Chondrocyte (in vitro differentiated cells): Measurements from ENCODE around the gene ASTN2. TPM values are rescaled to one million over a fixed set of nuclear protein-coding genes. Genes with fewer than 3 reads are reported as not detected.

ENCODE experiments used
- DNase-seq: peaks from one replicate; pipeline ENCODE4 v3.0.0; 2021; ENCODE audit warnings: mixed read lengths, low spot score
- H3K27ac Mint-ChIP-seq: one replicate; pipeline ENCODE4 v1.8.0; 2021; ENCODE audit warnings: mild to moderate bottlenecking, moderate library complexity, mixed read lengths; ENCODE audit not compliant: unreplicated experiment
- H3K27me3 Mint-ChIP-seq: 2 replicates; pipeline ENCODE4 v1.8.0; 2021; ENCODE audit warnings: low read depth, mixed read lengths
- H3K36me3 Mint-ChIP-seq: 2 replicates; pipeline ENCODE4 v1.8.0; 2021; ENCODE audit warnings: low read depth, mixed read lengths
- H3K4me1 Mint-ChIP-seq: 2 replicates; pipeline ENCODE4 v1.8.0; 2021; ENCODE audit warnings: low read depth, mild to moderate bottlenecking, mixed read lengths
- H3K4me3 Mint-ChIP-seq: one replicate; pipeline ENCODE4 v1.8.0; 2021; ENCODE audit warnings: mild to moderate bottlenecking, moderate library complexity, mixed read lengths; ENCODE audit not compliant: unreplicated experiment
- H3K9me3 Mint-ChIP-seq: 2 replicates; pipeline ENCODE4 v1.8.0; 2021; ENCODE audit warnings: low read depth, mixed read lengths
- CTCF ChIP-seq: fragments of 200-600 bp; sonication (generic); IDR thresholded peaks from 2 replicates; pipeline ENCODE4 v1.5.0; 2021; ENCODE audit warnings: antibody characterized with exemption, mild to moderate bottlenecking, moderate library complexity
- total RNA-seq: library from RNA; stranded (reverse); gene quantifications from 3 replicates; pipeline ENCODE4 v1.2.1, GENCODE V29; 2021

ASTN2 gene
- total RNA-seq, 1 donor from 2014 or later, result 3.6 TPM

- Mint-ChIP-seq H3K4me3 (no peak overlapping the region), H3K36me3 (no peaks in the 10 kb centered on the region), H3K4me1 (no peaks in the 10 kb centered on the region), H3K27ac (no peak overlapping the region), H3K27me3 (no peaks in the 10 kb centered on the region), H3K9me3 (no peaks in the 10 kb centered on the region)
- TF ChIP-seq CTCF, result no peak
- DNase-seq, result no peak
Observed at GRCh38 chr9:117013440-117013995, 401.3 kb downstream of the ASTN2 start.

- no peak for TF ChIP-seq CTCF
- Mint-ChIP-seq H3K27me3 (no peaks in the 10 kb centered on the region), H3K4me1 (no peaks in the 10 kb centered on the region), H3K27ac (no peak overlapping the region), H3K9me3 (peaks cover 5% of the 10 kb centered on the region), H3K4me3 (no peak overlapping the region), H3K36me3 (no peaks in the 10 kb centered on the region)
- no peak for DNase-seq
Observed at GRCh38 chr9:117010061-117010460, 404.8 kb downstream of the ASTN2 start.

GRCh38 chr9:117008876-117009275 is 406.0 kb downstream of the ASTN2 start:
- no peaks in the 10 kb centered on the region for H3K27me3 Mint-ChIP-seq
- H3K4me1 Mint-ChIP-seq, result no peaks in the 10 kb centered on the region
- peaks cover 8% of the 10 kb centered on the region for H3K9me3 Mint-ChIP-seq
- DNase-seq, result no peak
- no peaks in the 10 kb centered on the region for H3K36me3 Mint-ChIP-seq
- TF ChIP-seq CTCF, result no peak
- no peak overlapping the region for H3K4me3 Mint-ChIP-seq
- no peak overlapping the region for H3K27ac Mint-ChIP-seq

GRCh38 chr9:117008461-117008860 is 406.4 kb downstream of the ASTN2 start:
- no peaks in the 10 kb centered on the region for H3K27me3 Mint-ChIP-seq
- H3K36me3 Mint-ChIP-seq, result no peaks in the 10 kb centered on the region
- peaks cover 8% of the 10 kb centered on the region for H3K9me3 Mint-ChIP-seq
- H3K27ac Mint-ChIP-seq, result no peak overlapping the region
- H3K4me1 Mint-ChIP-seq, result no peaks in the 10 kb centered on the region
- DNase-seq, result no peak
- no peak overlapping the region for H3K4me3 Mint-ChIP-seq
- TF ChIP-seq CTCF, result no peak

- H3K27ac Mint-ChIP-seq, result no peak overlapping the region
- no peak for DNase-seq
- no peak overlapping the region for H3K4me3 Mint-ChIP-seq
- no peaks in the 10 kb centered on the region for H3K27me3 Mint-ChIP-seq
- no peaks in the 10 kb centered on the region for H3K36me3 Mint-ChIP-seq
- TF ChIP-seq CTCF, result no peak
- peaks cover 8% of the 10 kb centered on the region for H3K9me3 Mint-ChIP-seq
- no peaks in the 10 kb centered on the region for H3K4me1 Mint-ChIP-seq
Observed at GRCh38 chr9:117002686-117003085, 412.2 kb downstream of the ASTN2 start.
